IMR-90 (cell line): ENCODE data around the gene IL13RA1. TPM values are rescaled to one million over a fixed set of nuclear protein-coding genes. Genes with fewer than 3 reads are reported as not detected.

Experiments
- ATAC-seq: fragments of 200-7000 bp; cut with Tn5 transposase; 2 replicates; pipeline ENCODE4 v1.9.1; 2020; ENCODE audit warnings: low read depth, mild to moderate bottlenecking, moderate library complexity
- BruUV-seq: library from RNA; stranded (reverse); fragments of 400-500 nt; replicated peaks from 2 replicates; lab custom pipeline; 2021; lab: Mats Ljungman, UMichigan
- CTCF ChIA-PET: fragments of 300-600 bp; formaldehyde crosslinking; extraction: SDS; loops from one replicate; lab custom pipeline; 2021; ENCODE audit warnings: antibody characterized with exemption; lab: Yijun Ruan, JAX
- POLR2A ChIA-PET: fragments of 300-600 bp; sonication (Branson Sonifier 250); formaldehyde crosslinking; loops from one replicate; lab custom pipeline; 2022; ENCODE audit warnings: antibody characterized with exemption; ENCODE audit not compliant: unreplicated experiment; lab: Charles Lee
- DNase-seq: peaks from one replicate; pipeline ENCODE4 v3.0.0; 2013
- H2AFZ ChIP-seq: replicated peaks from 2 replicates; pipeline ENCODE3; 2013; ENCODE audit warnings: low read length, mild to moderate bottlenecking; ENCODE audit not compliant: poor library complexity
- H2AK5ac ChIP-seq: 2 replicates; pipeline ENCODE4 v1.6.1; 2013; ENCODE audit warnings: low read depth, low read length, inconsistent platforms
- H2AK9ac ChIP-seq: replicated peaks from 2 replicates; pipeline ENCODE3; 2013; ENCODE audit warnings: mild to moderate bottlenecking, low read depth, low read length, moderate library complexity; ENCODE audit not compliant: poor library complexity
- H2BK120ac ChIP-seq: 2 replicates; pipeline ENCODE4 v1.6.1; 2013; ENCODE audit warnings: low read depth, low read length, inconsistent platforms
- H2BK15ac ChIP-seq: 3 replicates; pipeline ENCODE4 v1.6.1; 2013; ENCODE audit warnings: low read depth, low read length, inconsistent platforms
- H2BK20ac ChIP-seq: 2 replicates; pipeline ENCODE4 v1.6.1; 2013; ENCODE audit warnings: low read depth, mild to moderate bottlenecking, inconsistent platforms, low read length, moderate library complexity
- H2BK5ac ChIP-seq: 2 replicates; pipeline ENCODE4 v1.6.1; 2013; ENCODE audit warnings: mild to moderate bottlenecking, low read depth, low read length, inconsistent platforms; ENCODE audit not compliant: poor library complexity, severe bottlenecking
- H3K14ac ChIP-seq: replicated peaks from 2 replicates; pipeline ENCODE4 v1.6.1; 2013; ENCODE audit warnings: low read depth, low read length, inconsistent platforms
- H3K18ac ChIP-seq: 2 replicates; pipeline ENCODE4 v1.6.1; 2013; ENCODE audit warnings: low read depth, low read length, control low read depth
- H3K23ac ChIP-seq: 2 replicates; pipeline ENCODE4 v1.6.1; 2013; ENCODE audit warnings: low read depth, low read length, inconsistent platforms
- H3K27ac ChIP-seq: 2 replicates; pipeline ENCODE4 v1.5.1; 2013; ENCODE audit warnings: mild to moderate bottlenecking, control low read depth, low read length; ENCODE audit not compliant: insufficient read depth
- H3K27me3 ChIP-seq: 2 replicates; pipeline ENCODE4 v1.6.1; 2013; ENCODE audit warnings: low read length; ENCODE audit not compliant: control insufficient read depth, insufficient read depth
- H3K36me3 ChIP-seq: 2 replicates; pipeline ENCODE4 v1.6.1; 2013; ENCODE audit warnings: low read length, mixed read lengths; ENCODE audit not compliant: control insufficient read depth, insufficient read depth
- H3K4ac ChIP-seq: 2 replicates; pipeline ENCODE4 v1.6.1; 2013; ENCODE audit warnings: low read depth, low read length, inconsistent platforms
- H3K4me1 ChIP-seq: 2 replicates; pipeline ENCODE4 v1.6.1; 2013; ENCODE audit warnings: low read length, mixed read lengths; ENCODE audit not compliant: control insufficient read depth, insufficient read depth
- H3K4me2 ChIP-seq: 2 replicates; pipeline ENCODE4 v1.6.1; 2013; ENCODE audit warnings: low read depth, mild to moderate bottlenecking, control low read depth, low read length, moderate library complexity
- H3K4me3 ChIP-seq: 2 replicates; pipeline ENCODE4 v1.5.1; 2013; ENCODE audit warnings: low read depth, mild to moderate bottlenecking, control low read depth, low read length, moderate library complexity; ENCODE audit not compliant: insufficient read depth
- H3K56ac ChIP-seq: 2 replicates; pipeline ENCODE4 v1.6.1; 2013; ENCODE audit warnings: low read length, inconsistent platforms; ENCODE audit not compliant: insufficient read depth; ENCODE audit errors: extremely low read depth
- H3K79me1 ChIP-seq, 2 experiments: 2 replicates each; pipeline ENCODE4 v1.6.1; 2013; ENCODE audit warnings: low read length in 2 of 2, inconsistent platforms in 1 of 2, low read depth in 1 of 2
- H3K9ac ChIP-seq: 2 replicates; pipeline ENCODE4 v1.6.1; 2013; ENCODE audit warnings: low read depth, low read length, control low read depth
- H3K9me1 ChIP-seq: 2 replicates; pipeline ENCODE4 v1.6.1; 2013; ENCODE audit warnings: low read length, inconsistent platforms; ENCODE audit not compliant: insufficient read depth
- H3K9me3 ChIP-seq: 2 replicates; pipeline ENCODE4 v1.6.1; 2013; ENCODE audit warnings: low read length; ENCODE audit not compliant: control insufficient read depth, insufficient read depth
- H4K20me1 ChIP-seq: 2 replicates; pipeline ENCODE4 v1.6.1; 2013; ENCODE audit warnings: low read length, inconsistent platforms; ENCODE audit not compliant: insufficient read depth
- H4K5ac ChIP-seq: 2 replicates; pipeline ENCODE4 v1.6.1; 2013; ENCODE audit warnings: mild to moderate bottlenecking, low read depth, low read length, control low read depth
- H4K8ac ChIP-seq, 2 experiments: 2 replicates each; pipeline ENCODE4 v1.6.1; 2013; ENCODE audit warnings: low read depth in 2 of 2, low read length in 2 of 2, control low read depth in 1 of 2, inconsistent platforms in 1 of 2
- H4K91ac ChIP-seq: 2 replicates; pipeline ENCODE4 v1.6.1; 2013; ENCODE audit warnings: low read depth, low read length, inconsistent platforms; ENCODE audit not compliant: insufficient read depth
- BHLHE40 ChIP-seq: fragments of 150-350 bp; IDR thresholded peaks from 2 replicates; pipeline ENCODE4 v1.6.1; 2016; ENCODE audit warnings: mild to moderate bottlenecking, low read depth, low read length
- CHD1 ChIP-seq: IDR thresholded peaks from 2 replicates; pipeline ENCODE4 v1.6.1; 2012; ENCODE audit warnings: low read depth, low read length, improper control_type of control experiment
- CTCF ChIP-seq: conservative IDR thresholded peaks from 2 replicates; pipeline ENCODE4 v1.5.1; 2012; ENCODE audit warnings: mild to moderate bottlenecking, low read depth, low read length, improper control_type of control experiment
- ELK1 ChIP-seq: fragments of 150-350 bp; IDR thresholded peaks from 2 replicates; pipeline ENCODE4 v1.6.1; 2016; ENCODE audit warnings: low read depth, mild to moderate bottlenecking, low read length, moderate library complexity, borderline replicate concordance
- FOS ChIP-seq: fragments of 150-350 bp; IDR thresholded peaks from 2 replicates; pipeline ENCODE4 v1.6.1; 2016; ENCODE audit warnings: low read depth, low read length
- MXI1 ChIP-seq: IDR thresholded peaks from 2 replicates; pipeline ENCODE4 v1.6.1; 2012; ENCODE audit warnings: low read depth, mild to moderate bottlenecking, low read length, moderate library complexity, borderline replicate concordance
- RAD21 ChIP-seq: IDR thresholded peaks from 2 replicates; pipeline ENCODE4 v1.6.1; 2012; ENCODE audit warnings: low read length, improper control_type of control experiment
- RCOR1 ChIP-seq: IDR thresholded peaks from 2 replicates; pipeline ENCODE4 v1.6.1; 2012; ENCODE audit warnings: mild to moderate bottlenecking, low read length, improper control_type of control experiment; ENCODE audit not compliant: insufficient replicate concordance
- RFX5 ChIP-seq: IDR thresholded peaks from 2 replicates; pipeline ENCODE4 v1.8.0; 2012; ENCODE audit warnings: low read depth, mild to moderate bottlenecking, low read length, moderate library complexity
- USF2 ChIP-seq: fragments of 150-350 bp; IDR thresholded peaks from 2 replicates; pipeline ENCODE4 v1.6.1; 2017; ENCODE audit warnings: mild to moderate bottlenecking, antibody characterized with exemption, low read length, low read depth
- WGBS, 2 experiments: methylation state at CpG; one replicate each; pipeline versions ENCODE4 v1.1.5 to v1.1.7; 2013; ENCODE audit warnings: missing lambda C conversion rate in 2 of 2; ENCODE audit not compliant: insufficient read length in 1 of 2; ENCODE audit errors: extremely low coverage in 2 of 2; 5-methylcytosine and 5-hydroxymethylcytosine counted together
- dilution Hi-C: fragments of 300-500 bp; cut with HindIII; formaldehyde crosslinking; loops from one replicate; pipeline ENCODE4 v1.14.3; 2018; ENCODE audit warnings: low sequenced_read_pairs; ENCODE audit not compliant: unreplicated experiment
- in situ Hi-C: fragments of 300-500 bp; cut with MboI; formaldehyde crosslinking; loops from 3 replicates; pipeline ENCODE4 v1.14.3; 2019; ENCODE audit warnings: low sequenced_read_pairs, inconsistent platforms, mixed read lengths
- intact Hi-C: fragments of 100-400 bp; cut with micrococcal nuclease; formaldehyde crosslinking; loops from 2 replicates; pipeline ENCODE4 v1.10.0; 2022
- polyA plus RNA-seq, 3 experiments: library from polyadenylated mRNA; depleted of rRNA; stranded (reverse); fragments of >200 nt; gene quantifications; 2 replicates each; pipeline ENCODE4 v1.2.3, GENCODE V29; 2012; ENCODE audit warnings: low replicate concordance in 1 of 3
- total RNA-seq: library from RNA; depleted of rRNA; stranded (reverse); fragments of >200 nt; gene quantifications from 2 replicates; pipeline ENCODE4 v1.2.3, GENCODE V29; 2012

Gene IL13RA1
- total and polyA plus RNA-seq, 2 of the 4 experiments (the other 2 are of a cell fraction), result 24.2 to 31.7 TPM

- H3K27ac ChIP-seq, result no peak overlapping the region
- CTCF ChIA-PET, result no interaction called here
- H2AK9ac ChIP-seq, result no peak overlapping the region
- H2BK20ac ChIP-seq, result no peak overlapping the region
- H3K9me3 ChIP-seq, result no peaks in the 10 kb centered on the region
- TF ChIP-seq RFX5 (no peak), ELK1 (no peak), USF2 (no peak), CHD1 (no peak), RAD21 (no peak), MXI1 (no peak), FOS (no peak), RCOR1 (no peak), CTCF (no peak), BHLHE40 (no peak)
- no peak overlapping the region for H2AK5ac ChIP-seq
- no peaks in the 10 kb centered on the region for H3K9me1 ChIP-seq
- H4K20me1 ChIP-seq, result no peaks in the 10 kb centered on the region
- POLR2A ChIA-PET, result no interaction called here
- H3K4me3 ChIP-seq, result no peak overlapping the region
- DNase-seq, result no peak
- H3K23ac ChIP-seq, result no peak overlapping the region
- intact Hi-C loops, result no loop called here
- H4K5ac ChIP-seq, result no peak overlapping the region
- no peaks in the 10 kb centered on the region; the same call in 1 of the 2 replicates for H3K27me3 ChIP-seq
- no peak overlapping the region for H2BK15ac ChIP-seq
- no peak overlapping the region for H4K91ac ChIP-seq
- WGBS, 2 experiments, result 67% methylated on average over 1 of the region's 4 CpGs; no CpG with 5 or more reads in 1 of the 2 experiments
- no peak overlapping the region for H3K56ac ChIP-seq
- ATAC-seq, result no peak
- H4K8ac ChIP-seq, result no peak overlapping the region
- in situ Hi-C loops, result no loop called here
- no peak overlapping the region for H2AFZ ChIP-seq
- H2BK120ac ChIP-seq, result no peak overlapping the region
- no peak overlapping the region for H3K9ac ChIP-seq
- no peaks in the 10 kb centered on the region for H3K79me1 ChIP-seq
- no peaks in the 10 kb centered on the region for H3K36me3 ChIP-seq
- H3K18ac ChIP-seq, result no peak overlapping the region
- H3K4ac ChIP-seq, result no peak overlapping the region
- H3K4me2 ChIP-seq, result no peak overlapping the region
- H3K4me1 ChIP-seq, result no peaks in the 10 kb centered on the region
- no TSS peak for BruUV-seq
- dilution Hi-C loops, result no loop called here
- H2BK5ac ChIP-seq, result no peak overlapping the region
- H3K14ac ChIP-seq, result no peak overlapping the region
Measured at GRCh38 chrX:118706681-118707080, 20.7 kb upstream of the IL13RA1 start.
